Tibial artery (tissue), 4 donors: ENCODE measurements around the gene KLC1.
A peak's percentile ranks its signal among the peaks of the same experiment; 100 is the strongest.

Source experiments
- DNase-seq, 2 donors: peaks; one replicate each; pipeline ENCODE4 v3.0.0-alpha.2; 2019
- H3K27ac ChIP-seq, 2 donors: fragments of 200-600 bp; sonication (generic) in 1 of 2; 1 replicate in 1 of 2; 2 replicates in 1 of 2; pipeline ENCODE4 v1.5.1; 2018 to 2019; ENCODE audit warnings: mild to moderate bottlenecking in 1 of 2
- H3K27me3 ChIP-seq, 2 donors: fragments of 200-600 bp; sonication (generic) in 1 of 2; one replicate each; pipeline versions ENCODE4 v1.5.1 to v1.6.0; 2016 to 2019
- H3K36me3 ChIP-seq, 3 donors: fragments of 200-600 bp; sonication (generic) in 2 of 3; one replicate each; pipeline ENCODE4 v1.5.1; 2016 to 2019; ENCODE audit warnings: mild to moderate bottlenecking in 2 of 3
- H3K4me1 ChIP-seq, 4 donors: fragments of 200-600 bp; sonication (generic) in 2 of 4; 1 replicate in 3 of 4; 2 replicates in 1 of 4; pipeline ENCODE4 v1.5.1; 2016 to 2019
- H3K4me3 ChIP-seq, 2 donors: fragments of 200-600 bp; sonication (generic) in 1 of 2; 1 replicate in 1 of 2; 2 replicates in 1 of 2; pipeline ENCODE4 v1.5.1; 2018 to 2019; ENCODE audit warnings: mild to moderate bottlenecking in 2 of 2
- H3K9me3 ChIP-seq, 3 donors: fragments of 200-600 bp; sonication (generic) in 1 of 3; one replicate each; pipeline ENCODE4 v1.5.1; 2016 to 2019
- CTCF ChIP-seq, 2 experiments: fragments of 200-600 bp in 1 of 2; fragments of 450-650 bp in 1 of 2; IDR thresholded peaks; one replicate each; pipeline ENCODE4 v1.5.1; 2017 to 2019; ENCODE audit warnings: antibody characterized with exemption in 2 of 2, mild to moderate bottlenecking in 1 of 2, moderate library complexity in 1 of 2
- intact Hi-C: fragments of 100-400 bp; cut with DNase I; formaldehyde crosslinking; loops from one replicate; pipeline ENCODE4 v1.15.0; 2023; ENCODE audit warnings: low total_unique reads

KLC1 gene

GRCh38 chr14:103745424-103745823, 116.4 kb downstream of the KLC1 start:
- no peak for DNase-seq
- TF ChIP-seq CTCF (IDR thresholded peaks at IDR 0.05) = no peak

GRCh38 chr14:103746701-103747100, 117.7 kb downstream of the KLC1 start:
- intact Hi-C loops = no loop called here
- Histone ChIP-seq H3K36me3 (peaks cover 0 to 64% (median 7%) of the 10 kb centered on the region in 3 donors), H3K27ac (no peak overlapping the region), H3K27me3 (no peaks in the 10 kb centered on the region), H3K4me1 (no peaks in the 10 kb centered on the region), H3K4me3 (no peak overlapping the region), H3K9me3 (no peaks in the 10 kb centered on the region)
- no peak for DNase-seq
- no peak for TF ChIP-seq CTCF (IDR thresholded peaks at IDR 0.05)

More at GRCh38 chr14:103745424-103745823, 116.4 kb downstream of the KLC1 start:
- H3K27ac ChIP-seq = no peak overlapping the region
- no peaks in the 10 kb centered on the region for H3K9me3 ChIP-seq
- peaks cover 3 to 73% (median 7%) of the 10 kb centered on the region in 3 donors for H3K36me3 ChIP-seq
- intact Hi-C loops = no loop called here
- H3K4me3 ChIP-seq = no peak overlapping the region
- no peaks in the 10 kb centered on the region for H3K4me1 ChIP-seq
- no peaks in the 10 kb centered on the region for H3K27me3 ChIP-seq

- no peak for TF ChIP-seq CTCF (IDR thresholded peaks at IDR 0.05)
- Histone ChIP-seq H3K36me3 (peaks cover 0 to 68% (median 7%) of the 10 kb centered on the region in 3 donors), H3K27ac (no peak overlapping the region), H3K4me3 (no peak overlapping the region), H3K4me1 (no peaks in the 10 kb centered on the region), H3K9me3 (no peaks in the 10 kb centered on the region), H3K27me3 (no peaks in the 10 kb centered on the region)
- no peak for DNase-seq
- intact Hi-C loops = no loop called here
Measured at GRCh38 chr14:103748534-103748857, 119.5 kb downstream of the KLC1 start.

- Histone ChIP-seq H3K4me3 (no peak overlapping the region), H3K27me3 (no peaks in the 10 kb centered on the region), H3K36me3 (peaks cover 0 to 66% (median 7%) of the 10 kb centered on the region in 3 donors), H3K9me3 (no peaks in the 10 kb centered on the region), H3K27ac (no peak overlapping the region), H3K4me1 (no peaks in the 10 kb centered on the region)
- intact Hi-C loops = no loop called here
- TF ChIP-seq CTCF (IDR thresholded peaks at IDR 0.05) = no peak
- no peak for DNase-seq
Measured at GRCh38 chr14:103749452-103749851, 120.4 kb downstream of the KLC1 start.

- intact Hi-C loops = no loop called here
- no peaks in the 10 kb centered on the region for H3K9me3 ChIP-seq
- H3K27ac ChIP-seq = no peak overlapping the region
- no peak overlapping the region for H3K4me3 ChIP-seq
- no peak for DNase-seq
- TF ChIP-seq CTCF (IDR thresholded peaks at IDR 0.05) = peak in 1 of 2 experiments; percentile 33
- peaks cover 0 to 63% (median 7%) of the 10 kb centered on the region in 3 donors for H3K36me3 ChIP-seq
- no peaks in the 10 kb centered on the region for H3K4me1 ChIP-seq
- H3K27me3 ChIP-seq = no peaks in the 10 kb centered on the region
Measured at GRCh38 chr14:103749860-103750259, 120.8 kb downstream of the KLC1 start.
